Breast epithelium (tissue), 4 donors: Measurements from ENCODE around the gene PAMR1. TPM values are rescaled to one million over a fixed set of nuclear protein-coding genes. Genes with fewer than 3 reads are reported as not detected.

ENCODE experiments used
- DNase-seq, 2 donors: peaks; one replicate each; pipeline ENCODE4 v3.0.0-alpha.2; 2019; ENCODE audit warnings: low spot score in 2 of 2
- H3K27ac ChIP-seq, 2 donors: fragments of 200-600 bp; sonication (generic) in 1 of 2; one replicate each; pipeline ENCODE4 v1.5.1; 2016 to 2019; ENCODE audit warnings: mild to moderate bottlenecking in 1 of 2
- H3K27me3 ChIP-seq, 2 donors: fragments of 200-600 bp; sonication (generic) in 1 of 2; one replicate each; pipeline versions ENCODE4 v1.5.1 to v1.6.0; 2017 to 2019; ENCODE audit warnings: control low read depth in 1 of 2, mild to moderate bottlenecking in 1 of 2
- H3K36me3 ChIP-seq: fragments of 200-600 bp; one replicate; pipeline ENCODE4 v1.5.1; 2019
- H3K4me1 ChIP-seq, 2 donors: fragments of 200-600 bp; sonication (generic); one replicate each; pipeline ENCODE4 v1.5.1; 2016 to 2019; ENCODE audit warnings: control low read depth in 1 of 2
- H3K4me3 ChIP-seq, 3 donors: fragments of 200-600 bp; sonication (generic); 1 replicate in 2 of 3; 2 replicates in 1 of 3; pipeline ENCODE4 v1.5.1; 2016 to 2019; ENCODE audit warnings: mild to moderate bottlenecking in 3 of 3, moderate library complexity in 2 of 3
- H3K9me3 ChIP-seq, 2 donors: fragments of 200-600 bp; sonication (generic) in 1 of 2; one replicate each; pipeline ENCODE4 v1.5.1; 2016 to 2019; ENCODE audit warnings: control low read depth in 1 of 2
- POLR2A ChIP-seq: fragments of 450-650 bp; IDR thresholded peaks from one replicate; pipeline ENCODE4 v1.6.1; 2016; ENCODE audit warnings: antibody characterized with exemption, mild to moderate bottlenecking, moderate library complexity
- POLR2AphosphoS5 ChIP-seq, 3 donors: sonication (generic); formaldehyde crosslinking; IDR thresholded peaks; one replicate each; pipeline ENCODE4 v1.6.1; 2017; ENCODE audit warnings: antibody characterized with exemption in 3 of 3
- intact Hi-C: fragments of 100-400 bp; cut with DNase I; formaldehyde crosslinking; loops from one replicate; pipeline ENCODE4 v1.15.1; 2023; ENCODE audit warnings: low total_unique reads
- total RNA-seq, 3 donors: library from RNA; depleted of rRNA; stranded (reverse); fragments of >200 nt; gene quantifications; one replicate each; pipeline ENCODE4 v1.1.0, GENCODE V29; 2016
- TF ChIP-seq, protein P1 (sequence below), 3 donors: fragments of 450-650 bp; IDR thresholded peaks; one replicate each; pipeline ENCODE4 v1.5.1; 2016 to 2017; ENCODE audit warnings: antibody characterized with exemption in 3 of 3, mild to moderate bottlenecking in 3 of 3, moderate library complexity in 3 of 3

PAMR1 gene
- total RNA-seq, 3 donors from 2014 or later: 8.8 to 36.4 (median 11.3) TPM

DNA sequence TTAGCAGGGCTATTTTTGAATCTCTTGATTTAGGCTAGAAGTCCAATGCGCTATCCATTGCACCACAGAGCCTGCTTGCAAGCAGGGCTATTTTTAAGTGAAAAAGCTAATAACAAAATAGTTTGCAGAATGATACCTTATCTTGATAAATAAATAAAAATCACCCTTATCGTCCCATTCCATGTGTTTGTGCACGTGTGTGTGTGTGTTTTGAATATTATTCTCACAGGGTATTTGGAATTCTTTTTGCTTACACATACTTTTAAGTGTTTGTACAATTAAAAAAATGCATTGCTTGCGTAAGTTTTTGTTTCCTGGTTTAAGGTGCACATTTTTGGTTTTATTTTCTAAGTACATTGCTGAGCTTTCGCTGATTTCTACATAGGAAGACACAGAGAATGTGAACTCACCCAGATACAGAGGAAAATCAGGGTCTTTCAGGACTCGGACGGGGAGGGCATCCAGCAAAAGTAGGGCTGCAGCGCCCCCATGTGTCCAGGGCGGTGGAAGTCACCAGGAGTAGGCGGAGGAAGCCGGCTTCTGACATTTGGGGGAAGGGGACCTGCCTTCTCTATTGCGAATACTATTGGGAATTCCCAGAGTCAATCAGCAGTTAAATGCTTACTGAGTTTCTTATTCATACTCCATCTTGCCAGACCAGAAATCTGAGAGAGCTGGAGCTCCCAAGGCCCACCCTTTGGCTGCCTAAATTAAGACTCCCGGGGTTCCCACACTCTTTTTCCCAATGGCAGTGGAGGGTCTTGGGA is 133.3 kb downstream of the PAMR1 start:
- H3K9me3 ChIP-seq: no peaks in the 10 kb centered on the region
- no peaks in the 10 kb centered on the region for H3K36me3 ChIP-seq
- H3K4me3 ChIP-seq: peak overlapping the region in 1 of 3 donors; percentile 51
- DNase-seq: peak; percentile 61 to 81
- intact Hi-C loops: no loop called here
- H3K27me3 ChIP-seq: no peaks in the 10 kb centered on the region
- TF ChIP-seq, protein P1, sequence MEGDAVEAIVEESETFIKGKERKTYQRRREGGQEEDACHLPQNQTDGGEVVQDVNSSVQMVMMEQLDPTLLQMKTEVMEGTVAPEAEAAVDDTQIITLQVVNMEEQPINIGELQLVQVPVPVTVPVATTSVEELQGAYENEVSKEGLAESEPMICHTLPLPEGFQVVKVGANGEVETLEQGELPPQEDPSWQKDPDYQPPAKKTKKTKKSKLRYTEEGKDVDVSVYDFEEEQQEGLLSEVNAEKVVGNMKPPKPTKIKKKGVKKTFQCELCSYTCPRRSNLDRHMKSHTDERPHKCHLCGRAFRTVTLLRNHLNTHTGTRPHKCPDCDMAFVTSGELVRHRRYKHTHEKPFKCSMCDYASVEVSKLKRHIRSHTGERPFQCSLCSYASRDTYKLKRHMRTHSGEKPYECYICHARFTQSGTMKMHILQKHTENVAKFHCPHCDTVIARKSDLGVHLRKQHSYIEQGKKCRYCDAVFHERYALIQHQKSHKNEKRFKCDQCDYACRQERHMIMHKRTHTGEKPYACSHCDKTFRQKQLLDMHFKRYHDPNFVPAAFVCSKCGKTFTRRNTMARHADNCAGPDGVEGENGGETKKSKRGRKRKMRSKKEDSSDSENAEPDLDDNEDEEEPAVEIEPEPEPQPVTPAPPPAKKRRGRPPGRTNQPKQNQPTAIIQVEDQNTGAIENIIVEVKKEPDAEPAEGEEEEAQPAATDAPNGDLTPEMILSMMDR (IDR thresholded peaks at IDR 0.05): peak; percentile 80 to 92 (median 91)
- TF ChIP-seq POLR2A (no peak), POLR2AphosphoS5 (IDR thresholded peaks at IDR 0.05) (peak in 2 of 3 donors; percentile 28 to 36)
- peaks cover 4 to 12% of the 10 kb centered on the region in 2 donors for H3K4me1 ChIP-seq
- peak overlapping the region; percentile 71 to 79 for H3K27ac ChIP-seq

DNA sequence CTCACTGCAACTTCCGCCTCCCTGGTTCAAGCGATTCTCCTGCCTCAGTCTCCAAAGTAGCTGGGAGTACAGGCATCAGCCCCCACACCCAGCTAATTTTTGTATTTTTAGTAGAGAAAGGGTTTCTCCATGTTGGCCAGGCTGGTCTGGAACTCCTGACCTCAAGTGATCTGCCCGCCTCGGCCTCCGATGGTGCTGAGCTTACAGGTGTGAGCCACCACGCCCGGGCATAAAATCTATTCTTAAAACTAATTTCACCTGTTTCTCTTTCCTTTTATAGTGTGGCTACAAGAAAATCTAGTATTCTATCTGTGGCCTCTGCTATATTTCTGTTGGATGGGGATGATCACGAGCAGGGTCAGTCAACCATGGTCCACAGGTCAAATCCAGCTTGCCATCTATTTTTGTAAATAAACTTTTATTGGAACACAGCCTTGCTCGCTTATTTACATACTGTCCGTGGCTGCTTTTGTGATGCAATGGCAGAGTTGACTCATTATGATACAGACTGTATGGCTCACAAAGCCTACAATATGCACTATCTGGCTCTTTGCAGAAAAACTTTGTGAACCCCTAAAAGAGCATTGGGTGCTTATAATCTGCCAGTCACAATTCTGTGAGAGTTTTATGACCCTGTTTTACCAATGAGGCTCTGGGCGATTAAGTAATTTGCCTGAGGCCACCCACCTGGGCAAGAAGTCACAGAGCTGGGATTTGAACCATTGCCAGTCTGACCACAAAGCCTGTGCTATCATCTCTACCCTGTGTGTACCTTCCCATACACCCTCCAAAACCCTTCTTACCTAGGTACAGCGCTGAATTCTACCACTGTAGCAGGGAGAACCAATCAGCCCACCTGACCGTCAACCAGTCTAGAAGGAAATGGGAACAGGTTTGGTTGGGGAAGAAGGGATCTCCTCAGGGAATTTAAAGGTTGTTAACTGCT is 134.4 kb downstream of the PAMR1 start:
- Histone ChIP-seq H3K27ac (peak overlapping the region; percentile 71 to 79), H3K4me1 (peaks cover 4 to 12% of the 10 kb centered on the region in 2 donors), H3K9me3 (no peaks in the 10 kb centered on the region), H3K27me3 (no peaks in the 10 kb centered on the region), H3K36me3 (no peaks in the 10 kb centered on the region), H3K4me3 (peak overlapping the region in 1 of 3 donors; percentile 51)
- DNase-seq: peak in 1 of 2 donors; percentile 29
- intact Hi-C loops: no loop called here
- TF ChIP-seq, protein P1 (IDR thresholded peaks at IDR 0.05): no peak
- no peak for TF ChIP-seq POLR2A

DNA sequence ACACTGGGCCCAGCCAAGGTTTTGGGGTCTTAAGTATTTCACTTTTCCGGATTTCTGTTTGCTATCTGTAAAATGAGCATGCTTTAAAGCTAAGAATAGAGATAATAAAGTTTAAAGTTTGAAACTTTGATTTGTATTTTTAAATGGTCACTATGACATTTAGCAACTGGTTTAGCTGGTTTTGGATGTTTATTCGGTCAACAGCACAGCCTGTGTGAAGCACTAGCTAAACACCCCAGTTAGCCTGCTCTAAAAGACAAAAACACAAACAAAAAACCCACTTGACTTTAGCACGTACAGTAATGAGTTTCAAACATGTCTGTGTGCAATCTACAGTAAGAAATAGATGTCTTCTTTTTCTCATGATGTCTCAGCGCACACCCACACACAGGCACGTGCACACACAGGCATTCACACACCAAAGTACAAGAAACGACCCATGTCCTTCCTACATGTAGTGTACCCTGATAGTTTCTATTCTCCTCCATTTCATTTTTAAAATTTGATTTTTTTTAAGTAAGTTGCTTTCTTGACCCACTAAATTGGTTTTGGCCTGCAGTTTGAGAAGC is 135.4 kb downstream of the PAMR1 start:
- intact Hi-C loops: no loop called here
- H3K4me3 ChIP-seq: no peak overlapping the region
- TF ChIP-seq, protein P1 (IDR thresholded peaks at IDR 0.05): no peak
- TF ChIP-seq POLR2A (no peak), POLR2AphosphoS5 (IDR thresholded peaks at IDR 0.05) (no peak)
- no peaks in the 10 kb centered on the region for H3K36me3 ChIP-seq
- no peak for DNase-seq
- H3K4me1 ChIP-seq: peaks cover 4 to 12% of the 10 kb centered on the region in 2 donors
- H3K9me3 ChIP-seq: no peaks in the 10 kb centered on the region
- peak overlapping the region; percentile 45 to 55 for H3K27ac ChIP-seq
- H3K27me3 ChIP-seq: no peaks in the 10 kb centered on the region

DNA sequence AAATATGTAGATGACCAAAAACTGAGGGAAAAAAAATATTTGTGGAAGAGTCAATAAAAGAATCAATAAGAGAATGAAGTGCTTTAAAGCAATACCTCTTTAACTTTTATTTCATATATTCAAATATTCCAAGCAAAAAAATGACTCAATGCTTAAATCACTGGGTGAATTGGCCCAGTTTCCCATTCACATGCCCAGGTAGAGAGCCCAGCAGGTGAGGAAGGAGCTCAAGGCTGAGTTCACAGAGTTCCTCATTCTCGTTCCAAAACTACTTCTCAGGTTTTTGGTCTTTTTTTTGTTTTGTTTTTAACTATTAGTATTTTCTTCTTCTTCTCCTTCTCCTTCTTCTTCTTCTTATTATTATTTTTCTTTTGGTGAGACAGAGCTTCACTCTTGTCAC is 136.3 kb downstream of the PAMR1 start:
- H3K27ac ChIP-seq: peak overlapping the region; percentile 45 to 55
- TF ChIP-seq, protein P1 (IDR thresholded peaks at IDR 0.05): no peak
- TF ChIP-seq POLR2A (no peak), POLR2AphosphoS5 (IDR thresholded peaks at IDR 0.05) (no peak)
- H3K36me3 ChIP-seq: no peaks in the 10 kb centered on the region
- H3K27me3 ChIP-seq: no peaks in the 10 kb centered on the region
- DNase-seq: no peak
- no peak overlapping the region for H3K4me3 ChIP-seq
- peaks cover 4 to 12% of the 10 kb centered on the region in 2 donors for H3K4me1 ChIP-seq
- intact Hi-C loops: no loop called here
- no peaks in the 10 kb centered on the region for H3K9me3 ChIP-seq
